HL-60 (cell line): ENCODE results near the gene DMAC2.
"Not testable (repeated sequence)": the region's sequence is repeated elsewhere in the genome, so short reads cannot be mapped to it uniquely, and the experiment has no call there.

Source experiments
- DNase-seq, 2 experiments: peaks; one replicate each; pipeline ENCODE4 v3.0.0-alpha.2; 2010 to 2020; ENCODE audit warnings: low read depth in 1 of 2, low spot score in 1 of 2
- H3K27ac ChIP-seq: fragments of 250-450 bp; sonication (Bioruptor Pico); replicated peaks from 2 replicates; pipeline ENCODE4 v1.5.1; 2020; ENCODE audit warnings: mild to moderate bottlenecking, moderate library complexity
- H3K27me3 ChIP-seq: fragments of 250-450 bp; sonication (Bioruptor Pico); 2 replicates; pipeline ENCODE4 v1.5.1; 2021; ENCODE audit warnings: mild to moderate bottlenecking, moderate library complexity; ENCODE audit not compliant: insufficient read depth, poor library complexity, severe bottlenecking
- H3K4me3 ChIP-seq: replicated peaks from 2 replicates; pipeline ENCODE4 v1.5.1; 2011; ENCODE audit warnings: mild to moderate bottlenecking, control low read depth, low read length; ENCODE audit not compliant: insufficient read depth
- GABPA ChIP-seq: IDR thresholded peaks from 2 replicates; pipeline ENCODE4 v1.6.1; 2012; ENCODE audit warnings: low read depth
- POLR2AphosphoS5 ChIP-seq: IDR thresholded peaks from 2 replicates; pipeline ENCODE4 v1.6.1; 2012; ENCODE audit warnings: low read depth
- SPI1 ChIP-seq: IDR thresholded peaks from 2 replicates; pipeline ENCODE4 v1.6.1; 2012; ENCODE audit warnings: low read depth, mild to moderate bottlenecking, borderline replicate concordance
- TF ChIP-seq, protein P1 (sequence below): IDR thresholded peaks from 2 replicates; pipeline ENCODE4 v1.6.1; 2012; ENCODE audit warnings: low read depth; ENCODE audit not compliant: insufficient replicate concordance
- TF ChIP-seq, protein P2 (sequence below): IDR thresholded peaks from one replicate; pipeline ENCODE4 v1.5.1; 2011; ENCODE audit warnings: low read length, control low read depth, inconsistent platforms; ENCODE audit not compliant: insufficient read depth

Gene DMAC2

GRCh38 chr19:41436674-41436951 lies 3.1 kb downstream of the DMAC2 start:
- DNase-seq = no peak

GRCh38 chr19:41435936-41436673 lies 3.6 kb downstream of the DMAC2 start:
- no peak overlapping the region for H3K27ac ChIP-seq
- no peaks in the 10 kb centered on the region for H3K27me3 ChIP-seq
- no peak overlapping the region for H3K4me3 ChIP-seq
- TF ChIP-seq POLR2AphosphoS5 (no peak), GABPA (no peak), SPI1 (no peak)
- TF ChIP-seq, protein P1, sequence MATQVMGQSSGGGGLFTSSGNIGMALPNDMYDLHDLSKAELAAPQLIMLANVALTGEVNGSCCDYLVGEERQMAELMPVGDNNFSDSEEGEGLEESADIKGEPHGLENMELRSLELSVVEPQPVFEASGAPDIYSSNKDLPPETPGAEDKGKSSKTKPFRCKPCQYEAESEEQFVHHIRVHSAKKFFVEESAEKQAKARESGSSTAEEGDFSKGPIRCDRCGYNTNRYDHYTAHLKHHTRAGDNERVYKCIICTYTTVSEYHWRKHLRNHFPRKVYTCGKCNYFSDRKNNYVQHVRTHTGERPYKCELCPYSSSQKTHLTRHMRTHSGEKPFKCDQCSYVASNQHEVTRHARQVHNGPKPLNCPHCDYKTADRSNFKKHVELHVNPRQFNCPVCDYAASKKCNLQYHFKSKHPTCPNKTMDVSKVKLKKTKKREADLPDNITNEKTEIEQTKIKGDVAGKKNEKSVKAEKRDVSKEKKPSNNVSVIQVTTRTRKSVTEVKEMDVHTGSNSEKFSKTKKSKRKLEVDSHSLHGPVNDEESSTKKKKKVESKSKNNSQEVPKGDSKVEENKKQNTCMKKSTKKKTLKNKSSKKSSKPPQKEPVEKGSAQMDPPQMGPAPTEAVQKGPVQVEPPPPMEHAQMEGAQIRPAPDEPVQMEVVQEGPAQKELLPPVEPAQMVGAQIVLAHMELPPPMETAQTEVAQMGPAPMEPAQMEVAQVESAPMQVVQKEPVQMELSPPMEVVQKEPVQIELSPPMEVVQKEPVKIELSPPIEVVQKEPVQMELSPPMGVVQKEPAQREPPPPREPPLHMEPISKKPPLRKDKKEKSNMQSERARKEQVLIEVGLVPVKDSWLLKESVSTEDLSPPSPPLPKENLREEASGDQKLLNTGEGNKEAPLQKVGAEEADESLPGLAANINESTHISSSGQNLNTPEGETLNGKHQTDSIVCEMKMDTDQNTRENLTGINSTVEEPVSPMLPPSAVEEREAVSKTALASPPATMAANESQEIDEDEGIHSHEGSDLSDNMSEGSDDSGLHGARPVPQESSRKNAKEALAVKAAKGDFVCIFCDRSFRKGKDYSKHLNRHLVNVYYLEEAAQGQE = no peak
- TF ChIP-seq, protein P2, sequence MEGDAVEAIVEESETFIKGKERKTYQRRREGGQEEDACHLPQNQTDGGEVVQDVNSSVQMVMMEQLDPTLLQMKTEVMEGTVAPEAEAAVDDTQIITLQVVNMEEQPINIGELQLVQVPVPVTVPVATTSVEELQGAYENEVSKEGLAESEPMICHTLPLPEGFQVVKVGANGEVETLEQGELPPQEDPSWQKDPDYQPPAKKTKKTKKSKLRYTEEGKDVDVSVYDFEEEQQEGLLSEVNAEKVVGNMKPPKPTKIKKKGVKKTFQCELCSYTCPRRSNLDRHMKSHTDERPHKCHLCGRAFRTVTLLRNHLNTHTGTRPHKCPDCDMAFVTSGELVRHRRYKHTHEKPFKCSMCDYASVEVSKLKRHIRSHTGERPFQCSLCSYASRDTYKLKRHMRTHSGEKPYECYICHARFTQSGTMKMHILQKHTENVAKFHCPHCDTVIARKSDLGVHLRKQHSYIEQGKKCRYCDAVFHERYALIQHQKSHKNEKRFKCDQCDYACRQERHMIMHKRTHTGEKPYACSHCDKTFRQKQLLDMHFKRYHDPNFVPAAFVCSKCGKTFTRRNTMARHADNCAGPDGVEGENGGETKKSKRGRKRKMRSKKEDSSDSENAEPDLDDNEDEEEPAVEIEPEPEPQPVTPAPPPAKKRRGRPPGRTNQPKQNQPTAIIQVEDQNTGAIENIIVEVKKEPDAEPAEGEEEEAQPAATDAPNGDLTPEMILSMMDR = no peak
- no peak for DNase-seq

More at GRCh38 chr19:41436674-41436951, 3.1 kb downstream of the DMAC2 start:
- no peak for TF ChIP-seq SPI1
- TF ChIP-seq, protein P2 = no peak
- no peak for TF ChIP-seq POLR2AphosphoS5
- TF ChIP-seq GABPA = no peak
- TF ChIP-seq, protein P1 = no peak
- Histone ChIP-seq H3K27me3 (no peaks in the 10 kb centered on the region), H3K27ac (no peak overlapping the region), H3K4me3 (no peak overlapping the region)

GRCh38 chr19:41435376-41435775 lies 4.3 kb downstream of the DMAC2 start:
- DNase-seq, H3K27ac ChIP-seq, H3K4me3 ChIP-seq, H3K27me3 ChIP-seq: not testable (repeated sequence)

- Histone ChIP-seq H3K4me3 (no peak overlapping the region), H3K27me3 (no peaks in the 10 kb centered on the region), H3K27ac (no peak overlapping the region; the same call in none of the 2 replicates)
- TF ChIP-seq, protein P1 = no peak
- TF ChIP-seq POLR2AphosphoS5 (no peak), SPI1 (peak; percentile 73)
- no peak for DNase-seq
These were observed 5.3 kb downstream of the DMAC2 start for GRCh38 chr19:41434450-41434849.
